HL-60 (cell line): ENCODE measurements around the gene BABAM2.
"Not testable (repeated sequence)": the region's sequence is repeated elsewhere in the genome, so short reads cannot be mapped to it uniquely, and the experiment has no call there.

Experiments
- DNase-seq, 2 experiments: peaks; one replicate each; pipeline ENCODE4 v3.0.0-alpha.2; 2010 to 2020; ENCODE audit warnings: low read depth in 1 of 2, low spot score in 1 of 2
- H3K27ac ChIP-seq: fragments of 250-450 bp; sonication (Bioruptor Pico); replicated peaks from 2 replicates; pipeline ENCODE4 v1.5.1; 2020; ENCODE audit warnings: mild to moderate bottlenecking, moderate library complexity
- H3K27me3 ChIP-seq: fragments of 250-450 bp; sonication (Bioruptor Pico); 2 replicates; pipeline ENCODE4 v1.5.1; 2021; ENCODE audit warnings: mild to moderate bottlenecking, moderate library complexity; ENCODE audit not compliant: insufficient read depth, poor library complexity, severe bottlenecking
- H3K4me3 ChIP-seq: replicated peaks from 2 replicates; pipeline ENCODE4 v1.5.1; 2011; ENCODE audit warnings: mild to moderate bottlenecking, control low read depth, low read length; ENCODE audit not compliant: insufficient read depth
- CTCF ChIP-seq: IDR thresholded peaks from one replicate; pipeline ENCODE4 v1.5.1; 2011; ENCODE audit warnings: low read length, control low read depth, inconsistent platforms; ENCODE audit not compliant: insufficient read depth
- GABPA ChIP-seq: IDR thresholded peaks from 2 replicates; pipeline ENCODE4 v1.6.1; 2012; ENCODE audit warnings: low read depth
- POLR2AphosphoS5 ChIP-seq: IDR thresholded peaks from 2 replicates; pipeline ENCODE4 v1.6.1; 2012; ENCODE audit warnings: low read depth
- REST ChIP-seq: IDR thresholded peaks from 2 replicates; pipeline ENCODE4 v1.6.1; 2012; ENCODE audit warnings: low read depth; ENCODE audit not compliant: insufficient replicate concordance
- SPI1 ChIP-seq: IDR thresholded peaks from 2 replicates; pipeline ENCODE4 v1.6.1; 2012; ENCODE audit warnings: low read depth, mild to moderate bottlenecking, borderline replicate concordance

The BABAM2 gene

GRCh38 chr2:28251337-28251736 is 360.8 kb downstream of the BABAM2 start:
- Histone ChIP-seq H3K27me3 (no peaks in the 10 kb centered on the region), H3K27ac (no peak overlapping the region), H3K4me3 (no peak overlapping the region)
- DNase-seq: no peak
- no peak for TF ChIP-seq POLR2AphosphoS5

- no peak overlapping the region for H3K4me3 ChIP-seq
- no peaks in the 10 kb centered on the region for H3K27me3 ChIP-seq
- DNase-seq: no peak
- TF ChIP-seq REST (no peak), SPI1 (no peak), POLR2AphosphoS5 (no peak), GABPA (no peak), CTCF (no peak)
- no peak overlapping the region for H3K27ac ChIP-seq
Observed at GRCh38 chr2:28252311-28252710, 361.8 kb downstream of the BABAM2 start.

- TF ChIP-seq SPI1 (no peak), GABPA (no peak), REST (no peak), CTCF (no peak), POLR2AphosphoS5 (no peak)
- no peak overlapping the region for H3K27ac ChIP-seq
- DNase-seq: no peak
Observed at GRCh38 chr2:28253543-28253942, 363.0 kb downstream of the BABAM2 start.

GRCh38 chr2:28255231-28255630 is 364.7 kb downstream of the BABAM2 start:
- not testable (repeated sequence) for H3K27ac ChIP-seq, H3K27me3 ChIP-seq, H3K4me3 ChIP-seq, DNase-seq

More at GRCh38 chr2:28253543-28253942, 363.0 kb downstream of the BABAM2 start:
- Histone ChIP-seq H3K4me3 (no peak overlapping the region), H3K27me3 (no peaks in the 10 kb centered on the region)

GRCh38 chr2:28257182-28257581 is 366.7 kb downstream of the BABAM2 start:
- H3K27ac ChIP-seq: no peak overlapping the region
- no peaks in the 10 kb centered on the region for H3K27me3 ChIP-seq
- no peak overlapping the region for H3K4me3 ChIP-seq
- TF ChIP-seq POLR2AphosphoS5 (no peak), SPI1 (no peak), GABPA (no peak), REST (no peak), CTCF (no peak)
- no peak for DNase-seq

GRCh38 chr2:28259226-28259625 is 368.7 kb downstream of the BABAM2 start:
- not testable (repeated sequence) for H3K27ac ChIP-seq, DNase-seq, H3K27me3 ChIP-seq, H3K4me3 ChIP-seq
